Stimulated activated CD8-positive, alpha-beta memory T cell treated with anti-CD3 and anti-CD28 coated beads, Interleukin-4, amount 100 ng/mL, for 4 hours (primary cell): ENCODE results near the gene RSRC2.
"Not testable (repeated sequence)": the region's sequence is repeated elsewhere in the genome, so short reads cannot be mapped to it uniquely, and the experiment has no call there.

Experiments
- DNase-seq, 2 donors: peaks; one replicate each; pipeline ENCODE4 v3.0.0-alpha.2; 2020; ENCODE audit warnings: low read depth in 2 of 2, low spot score in 1 of 2

The RSRC2 gene

DNA sequence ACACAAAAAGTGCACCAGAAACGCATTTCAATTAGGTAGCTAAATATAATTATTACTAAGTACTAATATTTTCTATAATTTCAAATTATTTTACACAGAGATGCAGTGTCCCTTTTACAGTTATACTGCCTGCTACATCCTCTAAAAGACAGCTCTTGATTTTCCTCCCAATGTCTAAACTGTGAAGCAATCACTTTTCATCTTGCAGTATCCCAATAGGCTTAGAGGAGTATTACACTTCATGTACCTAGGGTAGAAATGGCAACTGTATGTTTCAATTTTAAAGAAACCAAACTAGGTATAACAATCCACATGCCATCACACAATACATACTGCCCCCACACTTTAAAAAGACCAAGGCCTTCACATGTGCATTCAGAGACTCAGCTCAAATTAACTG, 7.3 kb downstream of the RSRC2 start:
- DNase-seq, result no peak

DNA sequence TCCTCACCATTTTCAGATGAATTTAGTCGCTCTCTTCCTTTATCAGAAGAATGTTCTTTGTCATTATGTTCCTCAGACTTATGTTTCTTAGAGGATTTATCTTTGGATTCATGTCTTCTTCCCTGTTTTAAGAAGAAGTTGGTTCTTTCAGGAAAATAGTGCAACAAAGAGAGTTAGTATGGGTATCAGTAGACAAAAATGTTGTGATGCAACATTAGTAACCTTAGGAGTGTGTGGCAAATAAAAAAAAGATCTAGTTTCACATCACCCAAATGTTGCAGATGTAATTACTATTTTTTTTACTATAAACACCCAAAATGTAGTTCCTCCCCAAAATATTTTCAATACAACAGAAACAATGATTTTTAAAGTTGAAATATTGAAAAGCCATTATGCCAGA, 7.8 kb downstream of the RSRC2 start:
- DNase-seq, result no peak

DNA sequence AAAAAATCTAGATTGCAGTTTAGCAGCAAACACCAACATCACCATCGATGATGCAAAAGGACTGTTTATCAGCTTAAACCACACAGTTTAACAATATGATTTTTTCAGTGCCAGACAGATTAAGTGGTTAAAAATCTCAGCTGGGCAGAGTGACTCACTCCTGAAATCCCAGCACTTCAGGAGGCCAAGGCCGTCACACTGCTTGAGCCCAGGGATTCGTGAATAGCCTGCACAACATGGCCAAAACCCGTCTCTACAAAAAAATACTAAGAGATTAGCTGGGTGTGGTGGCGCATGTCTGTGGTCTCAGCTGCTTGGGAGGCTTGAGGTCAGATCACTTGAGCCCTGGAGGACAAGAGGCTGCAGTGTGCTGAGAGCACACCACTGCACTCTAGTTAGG, 8.9 kb downstream of the RSRC2 start:
- DNase-seq, result no peak

DNA sequence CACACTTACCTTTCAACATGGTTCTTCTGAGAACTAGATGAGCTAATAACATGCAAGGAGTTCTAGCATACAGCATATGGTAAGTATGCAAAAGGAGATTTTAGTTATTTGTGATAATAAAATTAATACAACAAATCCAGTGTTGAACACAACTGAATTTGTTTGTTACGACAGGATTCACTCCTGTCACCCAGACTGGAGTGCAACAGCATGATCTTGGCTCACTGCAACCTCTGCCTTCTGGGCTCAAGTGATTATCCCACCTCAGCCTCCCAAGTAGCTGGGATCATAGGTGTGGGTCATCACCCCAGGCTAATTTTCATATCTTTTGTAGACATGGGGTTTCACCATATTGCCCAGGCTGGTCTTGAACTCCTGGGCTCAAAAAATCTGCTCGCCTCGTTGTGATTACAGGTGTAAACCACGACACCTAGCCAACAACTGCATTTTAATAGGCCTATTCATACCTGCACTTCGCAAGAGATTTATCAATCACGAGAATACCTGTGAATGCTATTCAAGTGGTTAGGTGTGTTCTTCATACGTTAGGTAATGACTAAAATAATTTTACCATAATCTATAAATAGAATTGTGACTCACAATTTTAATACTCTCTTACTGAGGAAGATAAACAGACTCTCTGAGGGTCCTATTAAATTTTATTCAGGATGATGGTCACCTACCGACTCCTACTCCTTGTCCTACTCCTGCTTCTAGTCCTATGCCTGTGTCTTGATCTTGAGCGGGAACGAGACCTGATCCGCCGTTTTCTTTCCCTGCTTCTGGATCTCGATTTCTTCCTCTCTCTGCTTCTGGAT, 10.0 kb downstream of the RSRC2 start:
- DNase-seq, result no peak

DNA sequence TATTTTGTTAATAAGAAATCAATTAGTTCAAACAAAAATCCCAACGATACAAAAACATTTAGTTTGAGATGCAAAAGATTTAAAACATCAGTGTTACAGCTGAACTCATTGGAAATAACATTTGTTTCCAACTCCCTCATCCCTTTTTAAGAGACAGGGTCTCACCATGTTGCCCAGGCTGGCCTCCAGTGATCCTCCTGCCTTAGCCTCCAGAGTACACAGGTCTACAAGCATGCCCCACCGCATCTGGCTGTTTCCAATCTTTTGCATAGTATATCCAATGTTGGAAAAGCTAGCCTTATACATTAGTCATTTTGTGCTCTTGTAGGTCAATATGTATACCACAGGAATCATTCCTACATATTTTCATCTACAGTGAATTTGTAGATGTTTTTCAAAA, 11.5 kb downstream of the RSRC2 start:
- no peak for DNase-seq

DNA sequence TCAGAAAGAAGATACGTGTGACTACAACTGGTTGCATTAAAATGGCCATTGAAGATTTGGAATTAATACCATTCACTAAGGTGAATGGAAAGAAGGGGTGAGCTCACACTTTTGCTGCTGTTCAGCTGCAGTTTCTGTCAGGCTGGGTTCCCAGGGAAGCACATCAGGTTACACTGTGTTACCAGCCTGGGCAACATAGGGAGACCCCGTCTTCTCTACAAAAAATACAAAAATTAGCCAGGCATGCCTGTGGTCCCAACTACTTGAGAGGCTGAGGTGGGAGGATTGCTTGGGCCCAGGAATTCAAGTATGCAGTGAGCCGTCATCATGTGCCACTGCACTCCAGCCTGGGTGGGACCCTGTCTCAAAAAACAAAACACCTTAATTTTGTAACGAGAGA, 13.1 kb downstream of the RSRC2 start:
- no peak for DNase-seq

DNA sequence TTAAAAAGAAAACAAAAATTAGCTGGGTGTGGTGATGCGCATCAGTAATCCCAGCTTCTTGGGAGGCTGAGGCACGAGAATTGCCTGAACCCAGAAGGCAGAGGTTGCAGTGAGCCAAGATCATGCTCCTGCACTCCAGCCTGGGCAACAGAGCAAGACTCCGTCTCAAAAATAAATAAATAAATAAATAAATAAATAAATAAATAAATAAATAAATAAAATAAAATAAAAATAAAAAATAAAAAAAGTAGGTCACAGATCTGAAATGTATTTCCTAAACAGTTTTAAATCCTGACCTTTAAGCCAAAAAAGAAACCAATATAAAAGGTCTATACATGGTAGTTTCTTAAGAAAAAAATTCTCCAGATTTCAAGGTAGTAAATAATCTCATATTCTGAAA, 13.7 kb downstream of the RSRC2 start:
- not testable (repeated sequence) for DNase-seq

DNA sequence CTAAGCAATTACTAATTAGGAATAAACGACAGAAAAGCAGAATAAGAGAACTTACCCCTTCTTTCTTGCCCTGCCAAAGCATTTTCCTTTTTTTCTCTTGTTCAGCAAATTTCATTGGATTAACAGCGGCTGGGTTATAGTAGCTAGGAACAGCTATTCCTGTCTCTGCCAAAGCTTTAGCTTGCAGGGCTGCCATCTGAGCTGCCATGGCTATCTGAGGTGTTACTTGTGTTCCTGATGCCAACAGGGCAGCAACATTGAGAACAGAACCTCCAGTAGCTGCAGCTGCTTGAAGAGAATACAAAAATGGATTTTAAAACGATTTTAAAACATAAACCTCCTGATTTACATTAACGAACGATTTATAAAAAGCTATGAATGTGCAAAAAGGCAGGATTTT, 18.6 kb downstream of the RSRC2 start:
- DNase-seq, result no peak

DNA sequence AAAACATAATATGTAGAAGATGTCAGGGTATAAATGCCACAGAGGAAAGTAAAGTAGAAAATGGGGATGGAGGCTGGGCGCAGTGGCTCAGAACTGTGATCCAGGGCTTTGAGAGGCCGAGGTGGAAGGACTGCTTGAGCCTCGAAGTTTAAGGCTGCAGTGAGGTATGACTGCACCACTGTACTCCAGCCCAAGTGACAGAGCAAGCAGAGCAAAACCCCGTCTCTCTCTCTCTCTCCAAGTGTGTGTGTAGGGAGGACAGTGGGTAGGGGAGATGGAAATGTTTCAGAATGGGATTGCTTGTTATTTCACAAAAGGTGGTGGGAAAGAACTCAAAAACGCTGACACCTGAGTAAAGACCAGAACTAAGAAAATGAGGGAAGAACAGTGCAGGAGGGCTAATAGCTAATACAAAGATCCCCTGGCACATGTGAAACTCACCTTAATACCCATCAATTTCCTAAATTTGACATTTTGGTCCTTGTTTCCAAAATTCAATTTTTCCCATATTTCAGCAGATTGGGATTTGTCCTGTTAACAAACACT, 20.3 kb downstream of the RSRC2 start:
- DNase-seq, result no peak

DNA sequence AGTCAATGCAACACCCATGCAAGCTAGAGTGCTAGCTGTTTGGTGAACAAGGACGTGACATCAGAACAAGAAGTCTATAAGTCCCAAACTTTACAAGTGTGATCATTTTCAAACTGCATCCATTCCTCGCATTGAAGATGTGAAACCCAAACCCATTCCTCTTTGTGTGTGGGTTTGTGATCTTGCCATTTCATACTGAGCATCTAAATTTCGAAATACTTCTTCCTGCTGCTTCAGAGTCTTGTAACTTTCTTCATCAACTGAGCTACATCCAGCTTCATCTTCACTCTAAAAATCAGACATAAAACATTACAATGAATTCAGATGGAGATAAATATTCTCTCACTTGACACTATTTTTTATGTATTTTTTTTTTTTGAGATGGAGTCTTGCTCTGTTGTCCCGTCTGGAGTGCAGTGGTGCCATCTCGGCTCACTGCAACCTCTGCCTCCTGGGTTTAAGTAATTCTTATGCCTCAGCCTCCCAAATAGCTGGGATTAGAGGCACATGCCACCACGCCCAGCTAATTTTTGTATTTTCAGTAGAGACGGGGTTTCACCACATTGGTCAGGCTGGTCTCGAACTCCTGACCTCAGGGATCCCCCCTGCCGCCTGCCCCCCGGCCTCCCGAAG, 21.2 kb downstream of the RSRC2 start:
- DNase-seq, result no peak

DNA sequence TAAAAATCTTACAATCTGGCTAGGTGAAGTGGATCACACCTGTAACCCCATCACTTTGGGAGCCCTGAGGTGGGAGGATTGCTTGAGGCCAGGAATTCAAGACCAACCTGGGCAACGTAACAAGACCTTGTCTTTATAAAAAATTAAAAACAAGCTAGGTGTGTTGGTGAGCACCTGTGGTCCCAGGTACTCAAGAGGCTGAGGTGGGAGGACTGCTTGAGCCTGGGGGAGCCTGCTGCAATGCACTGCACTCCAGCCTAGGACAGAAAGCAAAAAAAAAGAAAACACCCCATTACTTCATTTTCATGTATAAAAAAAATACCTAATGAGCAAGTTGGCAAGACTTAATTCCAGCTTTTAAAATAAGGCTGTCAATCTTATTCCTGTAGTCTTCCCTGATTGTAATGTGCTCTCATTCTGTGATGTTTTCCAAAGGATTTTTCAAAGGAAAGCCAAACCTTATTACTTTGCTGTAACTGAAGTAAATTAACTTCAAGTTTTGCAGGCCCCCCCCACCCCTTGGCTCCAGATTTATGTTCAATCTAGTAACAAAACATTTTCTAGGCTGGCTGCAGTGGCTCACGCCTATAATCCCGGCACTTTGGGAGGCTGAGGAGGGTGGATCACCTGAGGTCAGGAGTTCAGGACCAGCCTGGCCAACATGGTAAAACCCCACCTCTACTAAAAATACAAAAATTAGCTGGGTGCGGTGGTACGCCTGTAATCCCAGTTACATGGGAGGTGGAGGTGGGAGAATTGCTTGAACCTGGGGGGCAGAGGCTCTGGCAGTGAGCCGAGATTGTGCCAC, 22.7 kb downstream of the RSRC2 start:
- no peak for DNase-seq

DNA sequence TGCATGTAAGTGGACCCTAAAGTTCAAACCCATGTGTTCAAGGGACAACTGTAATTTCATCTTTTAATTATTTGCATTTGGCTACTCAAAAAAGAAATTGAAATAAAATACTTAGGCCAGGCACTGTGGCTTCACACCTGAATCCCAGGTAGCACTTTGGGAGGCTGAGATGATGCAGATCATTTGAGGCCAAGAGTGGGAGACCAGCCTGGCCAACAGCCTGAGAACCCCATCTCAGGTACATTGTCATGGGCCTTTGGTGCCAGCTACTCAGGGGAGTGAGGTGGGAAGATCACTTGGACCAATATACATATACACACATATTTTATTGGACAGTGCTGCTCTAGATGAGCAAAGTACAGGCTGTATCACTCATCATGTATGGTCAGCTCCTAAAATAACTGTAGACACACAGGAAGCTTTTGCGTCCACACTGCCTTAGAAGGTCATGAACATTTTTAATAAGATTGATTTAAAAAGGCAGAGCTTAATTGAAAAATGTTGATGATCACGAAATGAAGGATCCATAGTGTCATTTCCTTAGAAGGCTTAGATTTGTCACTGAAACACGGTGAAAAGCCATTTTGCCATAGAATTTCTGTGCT, 23.5 kb downstream of the RSRC2 start:
- no peak for DNase-seq

DNA sequence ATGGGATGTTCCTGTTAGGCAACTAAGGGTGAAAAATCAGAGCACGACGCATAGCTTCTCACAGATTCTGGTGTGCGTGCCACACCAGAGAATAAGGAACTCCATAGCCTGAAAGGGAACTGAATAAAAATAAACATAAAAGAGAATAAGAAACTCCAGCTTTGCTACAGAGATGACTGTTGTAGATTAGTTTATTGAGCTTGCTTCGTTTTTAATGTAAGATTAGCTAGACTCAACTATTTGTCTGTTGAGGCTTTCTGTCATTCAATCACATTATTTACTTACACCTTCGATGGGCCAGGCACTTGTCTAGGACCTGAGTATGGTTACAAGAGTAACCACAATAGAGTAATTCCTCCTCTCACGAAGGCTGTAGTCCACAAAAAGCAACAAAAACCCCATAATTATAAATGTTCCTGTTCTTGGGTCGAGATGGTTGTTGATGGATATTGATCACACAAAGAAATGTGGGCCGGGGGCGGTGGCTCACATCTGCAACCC, 25.2 kb downstream of the RSRC2 start:
- no peak for DNase-seq

DNA sequence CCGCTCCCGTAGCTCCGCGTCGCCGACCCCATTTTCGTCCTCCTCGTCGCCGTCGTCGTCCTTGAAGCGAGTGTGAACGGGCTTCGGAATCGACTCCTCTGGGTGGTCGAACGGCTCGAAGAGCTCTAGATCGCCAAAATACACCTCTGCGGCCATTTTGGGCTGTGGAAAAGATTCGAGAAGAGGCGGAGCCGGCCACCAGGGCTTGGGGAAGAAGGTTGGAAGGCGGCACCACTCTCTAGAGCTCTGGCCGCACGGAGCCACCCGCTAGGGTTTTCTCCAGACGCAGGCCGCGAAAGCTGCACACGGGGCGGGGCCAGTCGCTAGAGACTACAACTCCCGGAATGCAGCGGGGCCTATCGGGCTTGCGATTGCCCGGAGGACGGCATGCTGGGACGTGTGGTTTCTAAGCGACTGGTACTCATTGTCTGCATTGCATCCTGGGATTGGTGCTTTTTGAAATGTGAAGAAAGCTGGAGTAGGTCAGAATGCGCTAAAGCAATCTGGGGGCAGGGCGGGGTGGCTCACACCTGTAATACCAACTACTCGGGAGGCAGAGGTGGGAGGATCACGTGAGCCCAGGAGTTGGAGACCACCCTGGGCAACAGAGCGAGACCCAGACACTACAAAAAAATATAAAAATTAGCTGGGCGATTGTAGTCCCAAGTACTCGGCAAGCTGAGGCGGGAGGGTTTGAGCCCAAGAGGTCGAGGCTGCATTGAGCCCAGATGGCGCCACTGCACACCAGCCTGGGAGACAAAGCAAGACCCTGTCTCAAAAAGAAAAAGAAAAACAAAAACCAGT, 25.8 kb downstream of the RSRC2 start, which contains the start of gene ZCCHC8:
Gene ZCCHC8 (minus strand): TSS at position 248 of the 804 bp plus-strand sequence. CDS start 92 bp downstream, at position 156.
- DNase-seq, result peak; percentile 90 to 92

DNA sequence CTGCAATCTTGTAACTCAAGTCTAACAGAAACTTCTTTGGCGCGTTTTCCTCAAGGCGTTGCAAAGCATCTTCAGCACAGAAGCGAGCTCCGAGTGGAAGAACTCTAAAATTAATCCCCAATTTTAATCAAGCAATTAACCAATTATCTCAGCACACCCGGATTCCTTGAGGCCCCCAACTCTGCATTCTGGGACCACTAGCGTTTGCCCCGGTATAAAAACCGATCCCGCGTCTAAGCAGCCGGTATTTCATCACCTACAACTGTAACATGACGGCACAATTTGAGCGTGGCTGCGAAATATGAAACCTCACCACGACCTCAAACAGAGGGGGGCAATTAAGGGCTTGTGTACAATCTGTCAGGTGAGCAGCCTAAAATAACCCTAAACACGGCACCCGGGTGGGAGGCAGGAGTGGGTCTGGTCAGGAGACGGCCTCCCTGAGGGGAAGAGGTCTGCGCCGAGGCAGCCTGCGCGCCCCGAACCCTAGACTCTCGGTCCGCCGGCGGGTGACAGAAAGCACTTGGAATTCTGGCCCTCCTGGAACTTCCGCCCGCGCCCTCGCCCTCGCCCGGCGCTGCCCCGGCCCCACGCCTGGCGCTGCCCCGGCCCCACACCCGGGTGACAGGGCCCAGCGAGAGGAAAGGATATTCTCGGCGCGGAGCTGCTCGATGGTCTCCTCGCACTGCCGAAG, 26.6 kb downstream of the RSRC2 start:
- DNase-seq, result peak in 1 of 2 donors; percentile 8

DNA sequence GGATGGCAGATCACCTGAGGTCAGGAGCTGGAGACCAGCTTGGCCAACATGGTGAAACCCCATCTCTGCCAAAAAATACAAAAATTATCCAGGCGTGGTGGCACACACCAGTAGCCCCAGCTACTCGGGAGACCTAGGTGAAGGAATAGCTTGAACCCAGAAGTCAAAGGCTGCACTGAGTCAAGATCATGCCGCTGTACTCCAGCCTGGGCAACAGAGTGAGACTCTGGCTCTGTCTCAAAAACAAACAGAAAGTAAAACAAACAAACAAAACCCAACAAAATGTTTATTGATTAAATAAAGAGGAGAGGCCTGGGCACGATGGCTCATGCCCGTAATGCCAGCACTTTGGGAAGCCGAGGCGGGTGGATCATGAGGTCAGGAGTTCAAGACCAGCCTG, 31.5 kb downstream of the RSRC2 start:
- no peak for DNase-seq

DNA sequence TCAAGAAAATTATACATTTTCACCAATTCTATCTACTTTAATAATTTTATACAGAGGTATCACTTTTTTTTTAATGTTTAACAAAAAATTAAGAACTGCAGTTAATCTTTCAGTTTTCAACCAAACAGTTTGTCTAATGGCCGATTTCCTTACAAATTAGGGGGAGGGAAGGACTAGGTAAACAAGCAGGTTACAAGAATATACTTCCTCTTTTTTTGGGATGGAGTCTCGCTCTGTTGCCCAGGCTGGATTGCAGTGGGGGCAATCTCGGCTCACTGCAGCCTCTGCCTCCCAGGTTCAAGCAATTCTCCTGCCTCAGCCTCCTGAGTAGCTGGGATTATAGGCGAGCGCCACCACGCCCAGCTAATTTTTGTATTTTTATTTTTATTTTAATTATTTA, 33.5 kb downstream of the RSRC2 start:
- not testable (repeated sequence) for DNase-seq

DNA sequence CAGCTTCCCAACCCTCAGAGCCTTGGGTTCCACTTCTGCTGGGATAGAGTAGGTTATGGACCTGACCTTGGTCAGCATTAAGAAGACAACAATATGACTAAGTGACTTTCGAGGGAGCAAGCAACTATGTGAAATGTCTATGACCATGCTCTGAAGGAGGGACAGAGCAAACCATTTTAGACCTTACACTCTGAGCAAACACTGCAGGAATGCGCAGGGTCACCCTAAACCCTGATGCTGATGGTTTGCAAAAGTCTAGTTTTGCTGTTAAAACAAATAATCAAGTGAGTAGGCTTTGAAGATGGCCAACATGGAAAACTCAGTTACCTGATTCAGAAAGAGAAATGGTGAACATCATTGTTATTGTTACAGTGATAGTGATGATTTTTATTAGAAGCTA, 34.7 kb downstream of the RSRC2 start:
- DNase-seq, result no peak

DNA sequence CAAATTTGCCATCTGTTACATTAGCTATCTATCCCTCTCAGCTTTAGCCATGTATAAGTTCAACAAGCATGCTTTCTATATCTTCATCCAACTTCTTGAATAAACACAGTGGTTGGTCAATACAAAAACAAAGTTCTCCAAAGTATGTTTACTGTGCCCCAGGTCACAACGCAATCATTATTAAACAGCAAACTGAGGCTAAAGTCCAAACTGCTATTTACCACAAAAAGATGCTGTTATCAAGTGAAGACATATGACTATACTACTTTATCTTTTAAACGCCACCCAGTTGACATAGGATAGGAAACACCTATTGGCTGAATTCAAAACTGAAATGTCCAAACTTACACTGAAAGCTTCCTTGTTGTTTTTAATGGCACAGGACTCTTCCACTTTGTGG, 37.7 kb downstream of the RSRC2 start:
- no peak for DNase-seq

DNA sequence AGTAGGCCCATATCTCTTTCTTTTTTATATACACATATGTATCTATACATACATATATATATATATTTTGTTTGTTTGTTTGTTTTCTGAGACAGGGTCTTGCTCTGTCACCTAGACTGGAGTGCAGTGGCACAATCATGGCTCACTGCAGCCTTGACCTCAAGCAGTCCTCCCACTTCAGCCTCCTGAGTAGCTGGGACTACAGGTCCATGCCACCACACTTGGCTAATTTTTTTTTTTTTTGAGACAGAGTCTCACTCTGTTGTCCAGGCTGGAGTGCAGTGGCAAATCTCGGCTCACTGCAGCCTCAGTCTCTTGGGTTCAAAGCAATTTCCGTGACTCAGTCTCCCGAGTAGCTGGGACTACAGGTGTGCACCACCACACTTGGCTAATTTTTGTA, 38.9 kb downstream of the RSRC2 start:
- DNase-seq, result not testable (repeated sequence)
